GM12872 (cell line): Measurements from ENCODE around the gene SREBF1.

ENCODE experiments used
- TF ChIP-seq, protein P1 (sequence below): IDR thresholded peaks from 3 replicates; pipeline ENCODE4 v1.5.1; 2011; ENCODE audit warnings: low read depth, mild to moderate bottlenecking, low read length, moderate library complexity; ENCODE audit not compliant: insufficient read depth

The SREBF1 gene

DNA sequence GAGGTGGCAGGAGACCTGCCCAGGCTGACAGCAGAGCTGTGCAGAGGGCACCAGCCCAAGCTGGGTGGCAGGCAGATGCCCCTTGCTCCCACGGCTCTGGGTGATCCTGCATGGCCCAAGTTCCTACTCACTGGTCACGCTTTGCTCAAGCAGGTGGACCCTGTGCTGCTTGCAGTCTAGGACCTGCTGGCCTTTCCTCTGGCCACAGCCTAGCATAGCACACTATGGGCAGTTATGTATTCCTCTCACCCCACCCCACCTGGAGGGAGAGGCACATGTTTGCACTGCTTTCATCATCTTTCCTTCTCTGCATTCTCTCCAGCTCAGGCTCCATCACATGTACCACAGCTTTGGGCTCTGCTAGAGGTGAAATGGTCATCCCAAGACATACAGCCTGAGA, 19.6 kb upstream of the SREBF1 start:
- TF ChIP-seq, protein P1, sequence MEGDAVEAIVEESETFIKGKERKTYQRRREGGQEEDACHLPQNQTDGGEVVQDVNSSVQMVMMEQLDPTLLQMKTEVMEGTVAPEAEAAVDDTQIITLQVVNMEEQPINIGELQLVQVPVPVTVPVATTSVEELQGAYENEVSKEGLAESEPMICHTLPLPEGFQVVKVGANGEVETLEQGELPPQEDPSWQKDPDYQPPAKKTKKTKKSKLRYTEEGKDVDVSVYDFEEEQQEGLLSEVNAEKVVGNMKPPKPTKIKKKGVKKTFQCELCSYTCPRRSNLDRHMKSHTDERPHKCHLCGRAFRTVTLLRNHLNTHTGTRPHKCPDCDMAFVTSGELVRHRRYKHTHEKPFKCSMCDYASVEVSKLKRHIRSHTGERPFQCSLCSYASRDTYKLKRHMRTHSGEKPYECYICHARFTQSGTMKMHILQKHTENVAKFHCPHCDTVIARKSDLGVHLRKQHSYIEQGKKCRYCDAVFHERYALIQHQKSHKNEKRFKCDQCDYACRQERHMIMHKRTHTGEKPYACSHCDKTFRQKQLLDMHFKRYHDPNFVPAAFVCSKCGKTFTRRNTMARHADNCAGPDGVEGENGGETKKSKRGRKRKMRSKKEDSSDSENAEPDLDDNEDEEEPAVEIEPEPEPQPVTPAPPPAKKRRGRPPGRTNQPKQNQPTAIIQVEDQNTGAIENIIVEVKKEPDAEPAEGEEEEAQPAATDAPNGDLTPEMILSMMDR = no peak

DNA sequence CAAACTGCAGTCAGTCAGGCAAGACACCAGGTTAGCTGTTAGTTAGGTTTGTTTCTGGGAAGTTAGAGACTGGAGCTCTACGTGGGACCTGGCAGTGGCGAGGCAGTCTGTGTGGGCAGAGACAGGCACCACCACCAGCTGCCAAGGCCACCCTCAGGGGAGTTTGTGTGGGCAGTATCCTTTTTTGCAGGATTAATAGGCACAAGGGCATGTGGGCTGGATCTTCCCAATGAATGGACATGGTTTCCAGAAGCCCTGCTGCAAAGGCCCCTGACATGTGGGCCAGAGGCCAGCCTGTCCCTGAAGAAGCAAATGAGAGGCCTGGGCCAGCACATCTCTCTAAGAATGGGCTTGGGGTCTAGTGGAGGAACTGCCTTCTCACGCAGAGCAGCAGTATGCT, 19.2 kb upstream of the SREBF1 start:
- TF ChIP-seq, protein P1 = no peak

DNA sequence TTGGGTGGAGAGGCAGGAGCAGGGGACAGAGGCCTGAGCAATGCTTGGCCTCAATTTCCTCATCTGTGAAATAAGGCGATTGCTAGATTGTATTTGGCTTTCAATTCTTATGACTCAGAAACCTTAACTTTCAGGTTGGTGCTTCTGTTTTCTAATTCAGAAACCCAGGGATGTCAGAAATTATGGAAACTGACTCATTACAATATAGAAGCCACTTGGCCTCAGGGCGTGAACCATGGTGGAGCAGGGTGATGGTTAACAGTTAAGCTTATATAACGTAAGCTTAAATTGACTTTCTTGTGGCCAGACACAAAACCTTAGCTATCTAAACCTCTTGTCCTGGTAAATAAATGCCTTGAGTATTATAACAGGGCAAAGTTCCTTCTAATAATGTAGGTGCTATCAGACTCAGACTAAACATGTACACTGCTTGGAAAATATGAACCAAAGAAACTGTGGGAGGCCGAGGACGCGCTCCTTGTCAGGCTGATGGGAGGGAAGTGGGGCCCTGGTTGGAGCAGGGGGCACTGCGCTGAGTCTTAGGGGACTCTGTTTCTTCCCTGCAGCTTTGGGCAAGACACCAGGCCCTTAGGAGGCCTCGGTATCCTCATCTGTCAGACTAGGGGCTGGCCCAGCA, 17.1 kb upstream of the SREBF1 start:
- TF ChIP-seq, protein P1 = no peak

DNA sequence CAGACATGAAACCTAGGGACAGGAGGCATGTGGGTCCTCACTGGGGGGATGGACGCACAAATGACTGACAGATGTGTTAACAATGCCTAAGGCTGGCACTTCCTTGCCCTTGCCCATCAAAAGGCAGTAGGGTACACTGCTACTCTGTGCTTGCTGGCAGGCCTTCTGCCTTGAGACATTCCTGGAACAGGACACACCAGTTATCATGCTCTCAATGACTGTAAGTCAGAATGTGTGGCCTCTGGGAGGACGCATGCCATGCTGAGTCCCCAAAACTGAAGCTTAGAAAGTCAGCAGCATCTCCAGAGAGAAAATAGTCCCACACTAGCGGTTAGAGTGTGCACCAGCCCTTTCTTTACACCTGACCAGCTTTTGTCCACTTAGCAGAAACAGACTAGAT, 16.1 kb upstream of the SREBF1 start:
- TF ChIP-seq, protein P1 = no peak

DNA sequence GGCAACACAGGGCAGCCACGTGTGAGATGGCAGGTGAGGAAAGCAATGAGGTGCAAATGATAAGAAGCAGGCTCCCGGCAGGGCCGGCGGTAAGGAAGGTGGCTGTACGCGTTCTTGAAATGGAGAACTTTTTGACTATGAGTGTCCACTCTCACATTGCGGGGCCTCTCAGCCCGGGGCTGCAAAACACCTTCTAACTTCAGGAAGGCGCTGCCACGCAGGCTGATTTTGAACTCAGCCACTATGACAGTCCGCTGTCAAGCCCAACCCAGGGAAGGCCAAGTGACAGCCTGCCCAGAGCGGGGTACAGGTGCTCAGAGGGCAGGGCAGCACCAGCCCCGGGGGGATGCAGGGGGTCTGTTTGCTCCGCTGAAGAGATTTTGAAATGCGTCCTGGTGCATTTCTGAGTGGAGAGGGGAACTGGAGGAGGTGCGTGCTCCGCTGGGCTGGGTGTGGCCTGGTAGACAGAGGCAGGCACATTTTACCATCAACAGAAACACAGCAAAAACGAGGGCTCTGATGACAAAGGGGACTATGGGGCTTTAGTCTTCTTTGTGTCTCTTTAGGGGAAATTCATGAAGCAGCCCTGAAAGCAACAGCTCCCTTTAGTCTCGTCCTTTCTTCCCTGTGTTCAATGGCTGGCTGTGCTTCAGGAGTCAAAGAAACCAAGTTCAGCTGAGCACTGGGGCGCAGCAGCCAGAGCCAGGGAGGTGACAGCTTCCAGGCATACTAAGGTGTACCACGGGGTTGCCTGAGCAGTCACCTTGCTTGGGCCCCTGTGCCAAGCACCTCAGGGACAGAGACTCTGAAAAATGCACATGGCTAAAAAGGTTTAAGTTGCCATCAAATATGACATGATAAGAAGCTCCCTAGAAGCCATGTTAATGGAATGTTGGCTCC, 14.6 kb upstream of the SREBF1 start:
- TF ChIP-seq, protein P1 = no peak

DNA sequence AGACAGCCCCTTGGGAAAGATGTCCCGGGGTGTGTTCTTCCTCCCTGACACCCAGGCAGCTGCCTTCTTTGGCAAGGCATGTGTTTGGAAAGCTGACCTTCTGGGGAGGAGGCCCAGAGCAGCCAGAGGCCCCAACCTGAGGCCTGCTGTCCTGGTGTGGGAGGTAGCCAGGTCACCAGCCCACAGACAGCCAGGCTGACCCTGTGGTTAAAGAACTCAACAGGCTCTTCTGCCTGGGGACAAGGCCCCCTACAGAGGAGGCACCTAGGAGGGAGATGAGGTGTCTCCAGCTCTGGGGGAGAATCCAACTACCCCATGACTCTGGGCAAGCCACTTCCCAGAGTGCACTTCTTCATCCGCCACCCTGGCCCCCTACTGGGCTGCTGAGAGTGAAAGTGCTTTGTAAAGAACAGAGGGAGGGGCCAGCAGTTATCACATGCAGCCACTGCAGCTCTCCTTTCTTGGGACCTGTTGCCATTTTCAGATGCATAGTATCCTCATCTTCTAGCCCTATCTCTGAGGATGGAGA, 13.1 kb upstream of the SREBF1 start:
- TF ChIP-seq, protein P1 = peak; percentile 48

DNA sequence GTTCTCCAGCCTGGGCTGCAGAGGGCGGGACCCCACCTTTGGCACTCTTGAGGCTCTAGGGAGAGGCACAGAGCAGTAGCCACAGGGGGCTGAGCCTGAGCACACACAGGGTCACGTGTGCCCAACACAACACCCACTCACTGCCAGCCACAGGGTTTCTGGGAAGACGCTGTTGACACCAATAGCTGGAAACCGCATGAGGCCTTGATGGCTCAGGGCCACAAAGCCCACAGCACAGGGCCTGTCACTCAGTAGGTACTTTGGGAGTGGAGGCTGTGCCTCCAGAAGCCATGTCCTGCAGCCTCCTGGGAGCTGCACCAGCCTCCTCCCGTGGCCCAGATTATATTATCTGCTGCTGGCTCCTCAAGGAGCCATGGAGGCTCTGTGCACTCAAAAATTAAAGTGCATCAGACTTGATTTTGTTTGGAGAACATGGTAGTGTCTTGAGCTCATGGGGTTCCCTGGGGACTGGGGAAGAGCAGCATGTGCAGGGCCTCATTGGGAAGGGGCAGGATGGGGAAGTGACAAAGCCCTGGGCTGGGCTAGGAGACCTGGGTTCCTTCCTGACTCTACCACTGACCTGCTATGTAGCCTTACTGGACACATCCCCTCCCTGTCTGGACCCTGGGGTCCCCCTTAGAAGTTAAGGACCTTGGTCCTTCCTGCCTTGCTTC, 12.5 kb upstream of the SREBF1 start:
- TF ChIP-seq, protein P1 = no peak
